HG03159 (cell line): ENCODE data around the gene C9orf153.
"Not testable (repeated sequence)": the region's sequence is repeated elsewhere in the genome, so short reads cannot be mapped to it uniquely, and the experiment has no call there.

ENCODE experiments used
- ATAC-seq: cut with Tn5 transposase; IDR thresholded peaks from one replicate; pipeline ENCODE4 v1.9.1; 2021; ENCODE audit warnings: mild to moderate bottlenecking, moderate library complexity; ENCODE audit not compliant: unreplicated experiment

The C9orf153 gene

DNA sequence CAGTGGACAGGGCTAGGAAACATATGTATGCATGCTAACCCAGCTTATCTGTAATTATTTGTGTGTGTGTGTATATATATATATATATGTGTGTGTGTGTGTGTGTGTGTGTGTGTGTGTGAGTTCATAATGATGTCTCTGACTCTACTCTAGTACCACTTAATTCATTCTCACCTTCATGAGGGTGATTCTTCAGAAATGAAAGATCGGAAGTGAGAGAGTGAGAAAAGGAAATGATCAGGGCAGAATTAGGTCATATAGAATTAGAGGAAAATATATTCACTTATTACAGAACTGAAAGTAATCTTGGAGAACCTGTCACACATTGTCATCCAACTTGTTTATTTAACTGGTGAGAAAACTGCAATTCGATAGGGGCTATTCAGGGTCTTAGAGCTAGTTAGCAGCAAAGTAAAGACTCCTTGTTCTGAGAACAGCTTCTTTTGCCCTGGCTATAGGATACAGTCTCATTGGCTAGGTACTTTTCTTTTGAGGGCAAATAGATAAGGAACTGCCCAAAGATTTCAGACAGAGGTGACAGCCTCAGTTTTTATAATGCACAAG, 58.8 kb downstream of the C9orf153 start:
- peak; percentile 56 for ATAC-seq

DNA sequence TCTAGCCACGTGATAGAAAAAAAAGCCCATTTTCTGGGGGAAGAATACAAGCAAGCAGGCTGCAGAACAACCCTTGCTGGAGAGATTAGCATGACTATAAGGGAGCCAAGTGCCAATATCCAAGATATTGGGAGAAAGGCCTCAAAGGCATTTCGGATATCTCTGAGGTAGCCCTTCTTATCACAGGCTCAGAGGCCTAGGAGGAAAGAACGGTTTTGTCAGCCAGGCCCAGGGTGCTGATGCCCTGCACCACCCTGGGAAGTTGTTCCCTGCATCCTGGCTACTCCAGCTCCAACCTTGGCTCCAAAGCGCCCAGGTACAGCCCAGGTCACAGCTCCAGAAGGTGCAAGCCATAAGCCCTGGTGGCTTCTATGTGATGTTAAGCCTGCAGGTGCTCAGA, 66.4 kb downstream of the C9orf153 start:
- no peak for ATAC-seq

DNA sequence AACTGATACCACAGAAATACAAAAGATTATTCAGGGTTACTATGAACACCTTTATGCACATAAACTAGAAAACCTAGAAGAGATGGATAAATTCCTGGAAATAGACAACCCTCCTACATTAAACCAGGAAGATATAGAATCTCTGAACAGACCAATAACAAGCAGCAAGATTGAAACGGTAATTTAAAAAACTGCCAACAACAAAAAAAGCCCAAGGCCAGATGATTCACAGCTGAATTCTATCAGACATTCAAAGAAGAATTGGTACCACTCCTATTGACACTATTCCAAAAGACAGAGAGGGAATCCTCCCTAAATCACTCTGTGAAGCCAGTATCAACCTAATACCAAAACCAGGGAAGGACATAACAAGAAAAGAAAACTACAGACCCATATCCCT, 68.8 kb downstream of the C9orf153 start:
- ATAC-seq, result not testable (repeated sequence)

DNA sequence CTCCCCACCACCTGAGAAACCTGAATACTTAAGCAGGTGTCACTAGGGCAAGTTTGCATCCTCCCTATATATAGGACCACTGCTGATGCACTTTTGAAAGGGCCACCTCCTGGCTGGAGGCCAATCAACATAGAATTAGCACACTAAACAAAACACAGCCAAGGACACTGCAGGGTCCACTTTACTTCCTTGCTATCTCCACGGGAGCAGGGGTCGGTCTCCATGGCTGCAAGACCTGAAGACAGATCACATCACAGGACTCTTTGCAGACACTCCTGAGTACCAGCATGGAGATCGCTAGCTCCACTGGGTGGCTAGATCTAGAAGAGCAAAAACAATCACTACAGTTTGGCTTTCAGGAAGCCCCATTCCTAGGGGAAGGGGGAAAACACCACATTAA, 72.3 kb downstream of the C9orf153 start:
- no peak for ATAC-seq

DNA sequence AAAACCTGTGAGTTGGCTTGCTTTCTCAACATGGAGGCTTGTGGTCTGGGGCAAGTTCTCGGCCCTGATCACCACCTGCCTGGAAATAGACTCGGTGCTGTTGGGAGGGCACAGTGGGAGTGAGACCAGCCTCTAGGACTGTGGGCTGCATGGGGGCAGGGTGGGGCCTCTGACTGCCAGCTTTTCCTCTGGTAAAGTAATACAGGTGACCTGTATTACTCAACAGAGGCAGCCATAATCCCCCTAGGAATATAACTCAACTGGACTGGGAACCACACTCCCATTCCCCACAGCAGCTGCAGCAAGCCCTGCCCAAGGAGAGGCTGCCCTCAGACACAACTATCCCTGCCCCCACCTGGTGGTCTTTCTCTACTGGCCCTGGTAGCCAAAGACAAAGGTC, 72.8 kb downstream of the C9orf153 start:
- no peak for ATAC-seq

DNA sequence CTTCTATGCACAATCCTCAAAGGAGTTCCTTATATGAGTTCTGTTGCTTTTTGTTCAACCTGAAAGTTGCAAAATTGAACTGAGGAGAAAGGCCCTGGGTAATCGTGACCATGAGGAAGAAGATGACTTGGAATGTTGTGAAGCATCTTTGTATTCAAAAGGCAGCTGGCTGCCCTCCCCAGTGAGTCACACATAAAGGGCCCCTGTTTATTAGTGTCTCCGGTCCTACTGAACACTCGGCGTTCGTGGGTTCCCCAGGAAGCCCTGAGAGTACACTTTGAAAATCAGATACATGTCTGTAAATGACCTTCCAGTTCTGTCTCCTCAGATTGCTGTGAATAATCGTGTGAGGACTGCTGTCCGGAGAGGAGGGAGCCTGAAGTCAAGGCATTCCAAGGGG, 73.6 kb downstream of the C9orf153 start:
- ATAC-seq, result no peak

DNA sequence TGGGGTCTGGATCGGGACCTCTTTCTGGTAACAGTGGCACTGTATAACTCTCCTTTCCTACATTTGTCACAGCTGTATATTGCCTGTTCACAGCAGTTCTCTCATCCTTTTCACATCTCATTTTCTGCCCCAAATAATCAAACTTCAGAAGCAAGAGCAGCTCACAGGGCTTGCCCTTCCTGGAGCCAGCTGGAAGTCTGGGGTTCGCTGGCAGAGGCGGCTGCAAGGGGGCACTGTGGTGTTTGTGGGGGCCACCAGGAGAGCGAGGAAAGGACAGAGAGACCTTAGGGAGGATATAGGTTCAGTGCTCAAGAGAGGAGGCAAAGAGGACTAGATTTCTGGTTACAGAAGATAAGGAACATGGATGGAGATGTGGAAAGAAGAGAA, 75.3 kb downstream of the C9orf153 start:
- ATAC-seq, result no peak

DNA sequence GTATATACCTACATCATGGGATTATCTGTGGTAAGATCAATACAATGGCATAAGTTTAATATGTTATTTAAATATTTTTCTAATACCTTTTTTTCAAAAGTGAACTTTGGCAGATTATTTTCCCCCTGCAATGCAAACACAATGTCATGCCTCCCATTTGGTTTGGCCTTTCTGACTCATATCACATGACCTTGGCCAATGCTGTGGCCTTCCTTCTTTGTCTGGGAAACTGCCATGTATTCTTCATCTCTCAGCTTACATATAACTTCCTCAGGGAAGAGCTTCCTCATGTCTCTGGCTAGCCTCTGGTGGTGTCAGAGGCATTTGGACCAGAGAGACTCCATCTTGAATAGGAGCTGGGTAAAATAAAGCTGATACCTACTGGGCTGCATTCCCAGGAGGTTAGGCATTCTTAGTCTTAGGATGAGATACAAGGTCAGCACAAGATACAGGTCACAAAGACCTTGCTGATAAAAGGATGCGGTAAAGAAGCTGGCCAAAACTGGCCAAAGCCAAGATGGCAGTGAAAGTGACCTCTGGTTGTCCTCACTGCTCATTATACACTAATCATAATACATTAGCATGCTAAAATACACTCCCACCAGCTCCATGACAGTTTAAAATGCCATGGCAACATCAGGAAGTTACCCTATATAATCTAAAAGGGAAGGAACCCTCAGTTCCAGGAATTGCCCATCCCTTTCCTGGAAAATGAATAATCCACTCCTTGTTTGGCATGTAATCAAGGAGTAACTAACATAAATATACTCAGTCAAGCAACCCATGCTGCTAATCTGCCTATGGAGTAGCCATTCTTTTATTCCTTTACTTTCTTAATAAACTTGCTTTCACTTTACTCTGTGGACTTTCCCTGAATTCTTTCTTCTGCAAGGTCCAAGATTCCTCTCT, 76.0 kb downstream of the C9orf153 start:
- no peak for ATAC-seq

DNA sequence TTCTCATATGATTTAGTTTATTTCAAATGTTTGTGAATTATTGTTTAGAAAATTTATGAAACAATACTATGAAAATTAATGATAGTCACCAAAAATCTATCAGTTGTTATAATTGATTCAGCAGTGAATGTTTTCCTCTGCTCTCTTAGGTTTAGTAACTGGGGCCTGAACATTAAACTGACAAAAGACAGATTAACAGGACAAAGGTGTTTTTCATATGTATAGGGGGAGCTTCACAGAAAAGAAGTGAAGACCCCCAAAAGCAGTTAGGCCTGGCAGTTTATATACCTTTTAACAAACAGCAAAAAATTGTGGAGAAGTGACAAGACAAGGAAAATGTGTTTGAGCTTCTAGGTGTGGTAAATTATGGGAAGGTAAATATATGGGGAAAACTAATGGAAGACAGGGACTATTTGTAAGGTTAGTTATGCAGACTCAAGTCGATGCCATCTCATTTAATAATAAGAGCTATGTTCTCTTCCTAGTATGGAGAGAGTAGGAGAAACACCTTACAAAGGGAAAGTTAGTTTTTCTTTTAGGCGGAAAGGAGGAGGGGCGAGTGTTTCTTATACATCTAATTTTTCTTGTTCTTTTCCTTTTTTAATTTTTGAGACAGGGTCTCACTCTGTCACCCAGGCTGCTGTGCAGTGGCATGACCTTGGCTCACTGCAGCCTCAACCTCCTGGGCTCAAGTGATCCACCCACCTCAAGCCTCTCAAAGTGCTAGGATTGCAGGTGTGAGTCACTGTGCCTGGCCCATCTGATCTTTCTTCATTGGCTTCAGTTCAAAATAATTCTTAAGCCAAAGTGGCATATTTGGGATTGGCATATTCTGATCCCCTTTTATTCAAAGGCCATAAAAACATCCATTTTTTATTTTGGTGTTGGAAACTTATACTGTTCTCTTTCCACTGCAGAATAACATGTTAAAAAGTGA, 77.8 kb downstream of the C9orf153 start:
- ATAC-seq, result no peak

DNA sequence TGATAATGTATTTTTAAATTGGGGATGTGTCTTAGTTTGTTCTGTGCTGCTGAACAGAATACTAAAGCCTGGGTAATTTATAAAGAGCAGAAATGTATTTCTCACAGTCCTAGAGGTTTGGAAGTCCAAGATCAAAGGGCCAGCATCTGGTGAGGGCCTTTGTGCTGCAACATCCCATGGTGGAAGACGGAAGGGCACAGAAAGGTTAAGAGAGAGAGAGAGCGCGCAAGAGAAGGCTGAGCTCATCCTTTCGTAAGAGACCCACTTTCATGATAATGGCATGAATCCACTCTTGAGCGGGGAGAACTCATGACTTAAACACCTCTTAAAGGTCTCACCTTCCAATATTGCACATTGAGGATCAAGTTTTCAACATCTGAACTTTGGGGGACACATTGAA, 81.0 kb downstream of the C9orf153 start:
- no peak for ATAC-seq

DNA sequence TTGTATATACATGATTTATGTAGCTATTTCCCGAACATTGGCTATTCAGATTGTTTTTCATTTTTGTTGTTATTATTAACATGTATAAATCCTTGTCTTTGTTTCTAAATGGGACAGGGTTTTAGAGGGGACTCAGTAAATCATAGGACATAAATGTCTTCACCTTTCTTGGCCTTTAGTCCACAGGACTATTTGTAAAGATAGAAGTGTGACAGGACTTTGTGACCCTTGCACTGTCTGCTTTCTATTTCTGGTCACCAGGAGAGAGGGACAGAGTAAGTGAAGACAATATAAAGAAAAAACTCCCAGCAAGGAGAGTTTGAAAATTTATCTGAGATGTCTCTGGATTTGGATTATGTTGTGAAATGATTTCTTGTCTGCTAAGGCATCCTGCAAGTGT, 81.5 kb downstream of the C9orf153 start:
- ATAC-seq, result no peak

DNA sequence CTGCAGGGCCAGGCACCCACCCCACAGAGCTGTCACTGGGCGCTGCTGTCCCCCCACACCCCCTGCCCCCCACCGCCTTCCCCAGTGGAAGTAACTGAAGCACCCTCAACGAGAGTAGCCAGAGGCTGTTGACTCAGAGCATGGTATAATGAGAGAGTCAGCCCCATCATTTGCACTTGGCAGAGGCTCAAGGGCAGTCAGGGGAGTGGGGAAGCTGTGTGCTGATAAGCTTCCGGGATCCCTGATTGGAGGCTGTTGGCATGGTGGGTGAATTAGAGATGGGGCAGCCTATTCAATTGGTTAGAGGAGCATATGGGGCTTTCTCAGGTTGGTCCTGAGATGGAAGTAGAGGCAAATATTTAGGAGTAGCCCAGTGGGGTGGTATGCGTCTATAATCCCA, 83.0 kb downstream of the C9orf153 start:
- ATAC-seq, result no peak

DNA sequence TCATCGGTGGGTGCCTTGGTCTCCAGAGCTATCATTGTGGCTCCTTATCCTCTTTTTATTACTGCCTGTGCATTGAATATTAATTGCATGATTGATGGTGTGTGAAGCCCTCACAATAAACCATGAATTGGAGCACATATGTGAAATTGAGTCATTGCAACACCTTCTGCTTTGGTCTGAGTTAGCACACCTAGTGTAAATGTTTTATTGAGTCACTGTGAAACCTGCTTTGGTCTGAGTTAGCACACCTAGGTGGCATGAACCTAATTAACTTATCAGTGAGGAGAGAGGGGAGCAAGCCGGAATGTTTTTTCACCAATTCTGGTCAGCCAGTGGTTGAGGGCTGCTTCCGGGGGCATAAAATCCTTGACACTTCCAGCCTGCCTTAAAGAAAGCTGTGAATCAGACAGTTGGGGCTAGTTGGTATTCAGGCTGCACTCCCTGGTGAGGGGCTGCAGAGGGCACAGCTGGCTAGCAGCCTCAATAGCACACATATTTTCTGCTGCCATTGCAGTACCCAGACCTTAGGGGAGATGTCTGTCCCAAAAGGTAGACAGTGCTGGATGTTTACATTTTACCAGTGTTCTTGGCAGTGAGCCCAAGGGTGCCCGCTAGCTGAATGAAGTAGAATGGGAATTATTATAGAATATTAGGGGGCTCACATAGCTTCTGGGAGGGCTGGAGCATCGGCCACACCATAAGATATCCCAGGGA, 83.6 kb downstream of the C9orf153 start:
- ATAC-seq, result no peak

DNA sequence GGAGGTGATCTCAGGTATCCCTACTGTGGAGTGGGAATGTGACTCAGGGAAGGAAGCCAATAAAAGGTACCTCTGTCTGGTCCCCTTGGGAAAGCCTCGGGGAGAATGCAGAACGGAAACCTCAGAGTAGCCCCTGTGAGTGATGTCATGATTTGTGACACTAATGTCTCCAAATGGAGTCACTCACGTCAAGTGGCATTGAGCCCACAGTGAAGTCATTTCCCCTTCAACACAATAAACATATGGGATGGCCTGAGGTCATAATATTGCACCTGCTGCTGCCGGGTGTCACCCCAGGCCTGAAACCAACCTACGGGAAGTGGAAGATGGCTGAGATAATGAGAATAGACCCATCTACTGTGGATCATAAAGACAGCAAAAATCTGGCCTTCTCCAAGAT, 84.2 kb downstream of the C9orf153 start:
- ATAC-seq, result no peak
